K562 (cell line): ENCODE data around the gene MARCHF3. TPM values are rescaled to one million over a fixed set of nuclear protein-coding genes. Genes with fewer than 3 reads are reported as not detected.

Experiments used
- CHD4 ChIP-seq: fragments of 200-600 bp; sonication (generic); IDR thresholded peaks from 3 replicates; pipeline ENCODE4 v1.6.1; 2012; ENCODE audit warnings: low read depth, mild to moderate bottlenecking, mixed read lengths, low read length, inconsistent platforms; ENCODE audit not compliant: insufficient read depth, insufficient replicate concordance, poor library complexity, severe bottlenecking
- CUX1 ChIP-seq: fragments of 200-800 bp; sonication (Bioruptor generic); IDR thresholded peaks from 2 replicates; pipeline ENCODE4 v1.6.1; 2016; ENCODE audit warnings: missing genetic modification characterization, missing compliant biosample characterization
- CXXC5 ChIP-seq: fragments of 250-450 bp; sonication (Bioruptor Pico); IDR thresholded peaks from 2 replicates; pipeline ENCODE4 v1.8.0; 2022; ENCODE audit warnings: inconsistent platforms, mild to moderate bottlenecking, moderate library complexity
- ETV5 ChIP-seq: sonication (generic); formaldehyde crosslinking; IDR thresholded peaks from 2 replicates; pipeline ENCODE4 v1.4.0; 2020; ENCODE audit warnings: low read depth, mild to moderate bottlenecking, missing genetic modification reagents
- HES1 ChIP-seq: fragments of 450-650 bp; IDR thresholded peaks from 2 replicates; pipeline ENCODE4 v1.6.1; 2016; ENCODE audit warnings: low read depth, mild to moderate bottlenecking, moderate library complexity
- MAZ ChIP-seq, 2 experiments: fragments of 450-650 bp in 1 of 2; sonication (generic) in 1 of 2; formaldehyde crosslinking; IDR thresholded peaks in 1 of 2; conservative IDR thresholded peaks in 1 of 2; 2 replicates each; pipeline versions ENCODE4 v1.4.0 to v1.5.0; 2020; ENCODE audit warnings: mild to moderate bottlenecking in 1 of 2, missing genetic modification reagents in 1 of 2
- NR2F6 ChIP-seq: fragments of 450-650 bp; formaldehyde crosslinking; IDR thresholded peaks from 2 replicates; pipeline ENCODE4 v1.4.0; 2020; ENCODE audit warnings: mild to moderate bottlenecking
- OTX1 ChIP-seq: fragments of 450-650 bp; formaldehyde crosslinking; IDR thresholded peaks from 2 replicates; pipeline ENCODE4 v1.4.0; 2022; ENCODE audit warnings: mild to moderate bottlenecking
- SMARCA4 ChIP-seq: fragments of 450-650 bp; IDR thresholded peaks from 2 replicates; pipeline ENCODE4 v1.6.1; 2016
- SREBF2 ChIP-seq: sonication (generic); formaldehyde crosslinking; IDR thresholded peaks from 2 replicates; pipeline ENCODE4 v1.4.0; 2020; ENCODE audit warnings: mild to moderate bottlenecking, missing genetic modification reagents
- TAF15 ChIP-seq: fragments of 200-400 bp; formaldehyde crosslinking; IDR thresholded peaks from 2 replicates; pipeline ENCODE4 v1.6.1; 2017; ENCODE audit warnings: mild to moderate bottlenecking, low read depth, low read length, moderate library complexity
- ZNF134 ChIP-seq: fragments of 250-450 bp; sonication (Bioruptor Pico); conservative IDR thresholded peaks from 2 replicates; pipeline ENCODE4 v1.4.0; 2020
- ZNF140 ChIP-seq: fragments of 250-450 bp; sonication (Bioruptor Pico); IDR thresholded peaks from 2 replicates; pipeline ENCODE4 v1.8.0; 2021; ENCODE audit warnings: moderate library complexity, mild to moderate bottlenecking, inconsistent platforms
- ZNF512 ChIP-seq: IDR thresholded peaks from 2 replicates; pipeline ENCODE4 v1.6.1; 2016; ENCODE audit warnings: missing genetic modification characterization, missing compliant biosample characterization
- polyA plus RNA-seq, 8 experiments: library from polyadenylated mRNA; depleted of rRNA in 4 of 8; stranded (reverse) in 5 of 8; unstranded in 3 of 8; fragments of >200 nt; fragmentation: Nextera tagmentation in 2 of 8; fragmentation: Illumina TruSeq in 1 of 8; extraction: Ambion mirVana in 2 of 8; extraction: Trizol in 1 of 8; gene quantifications; 2 replicates each; pipeline versions ENCODE4 v1.2.1 to v1.2.3, GENCODE V29; 2011 to 2014; ENCODE audit warnings: inconsistent platforms in 1 of 8, missing spikeins in 1 of 8
- total RNA-seq, 7 experiments: library from RNA; depleted of rRNA in 6 of 7; stranded (reverse); fragments of >200 nt in 6 of 7; fragmentation: Illumina TruSeq in 2 of 7; extraction: Trizol in 2 of 7; gene quantifications; 2 replicates each; pipeline versions ENCODE4 v1.2.1 to v1.2.3, GENCODE V29; 2011 to 2021; ENCODE audit warnings: low replicate concordance in 1 of 7
- TF ChIP-seq, protein P1 (sequence below): fragments of 450-650 bp; formaldehyde crosslinking; IDR thresholded peaks from 2 replicates; pipeline ENCODE4 v1.4.0; 2022; ENCODE audit warnings: missing genetic modification characterization
- TF ChIP-seq, protein P2 (sequence below): fragments of 250-450 bp; sonication (Bioruptor Pico); IDR thresholded peaks from 2 replicates; pipeline ENCODE4 v1.4.0; 2020; ENCODE audit warnings: mild to moderate bottlenecking, moderate library complexity

MARCHF3 gene
- total and polyA plus RNA-seq, 9 of the 15 experiments (the other 6 are each of a cell fraction or from before 2014, with no cell fraction given): 5.6 to 37.4 (median 16.5) TPM

GRCh38 chr5:126884269-126884819, 146.0 kb downstream of the MARCHF3 start (continued):
- TF ChIP-seq ZNF512: no peak
- peak in 1 of 2 experiments; percentile 73; a peak in 2 of 4 replicates for TF ChIP-seq MAZ (CRISPR knock-in tag; conservative IDR thresholded peaks at IDR 0.05 in 1 of 2, IDR thresholded peaks at IDR 0.05 in 1 of 2)
- TF ChIP-seq HES1: peak; percentile 91
- TF ChIP-seq ZNF134 (CRISPR knock-in tag): no peak
- TF ChIP-seq, protein P1, sequence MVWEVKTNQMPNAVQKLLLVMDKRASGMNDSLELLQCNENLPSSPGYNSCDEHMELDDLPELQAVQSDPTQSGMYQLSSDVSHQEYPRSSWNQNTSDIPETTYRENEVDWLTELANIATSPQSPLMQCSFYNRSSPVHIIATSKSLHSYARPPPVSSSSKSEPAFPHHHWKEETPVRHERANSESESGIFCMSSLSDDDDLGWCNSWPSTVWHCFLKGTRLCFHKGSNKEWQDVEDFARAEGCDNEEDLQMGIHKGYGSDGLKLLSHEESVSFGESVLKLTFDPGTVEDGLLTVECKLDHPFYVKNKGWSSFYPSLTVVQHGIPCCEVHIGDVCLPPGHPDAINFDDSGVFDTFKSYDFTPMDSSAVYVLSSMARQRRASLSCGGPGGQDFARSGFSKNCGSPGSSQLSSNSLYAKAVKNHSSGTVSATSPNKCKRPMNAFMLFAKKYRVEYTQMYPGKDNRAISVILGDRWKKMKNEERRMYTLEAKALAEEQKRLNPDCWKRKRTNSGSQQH (CRISPR knock-in tag): 0 out of 2 replicates have a peak, but pooled peaks have one; percentile 14
- no peak for TF ChIP-seq TAF15
- no peak for TF ChIP-seq SREBF2 (CRISPR knock-in tag)
- TF ChIP-seq CHD4: no peak
- TF ChIP-seq, protein P2, sequence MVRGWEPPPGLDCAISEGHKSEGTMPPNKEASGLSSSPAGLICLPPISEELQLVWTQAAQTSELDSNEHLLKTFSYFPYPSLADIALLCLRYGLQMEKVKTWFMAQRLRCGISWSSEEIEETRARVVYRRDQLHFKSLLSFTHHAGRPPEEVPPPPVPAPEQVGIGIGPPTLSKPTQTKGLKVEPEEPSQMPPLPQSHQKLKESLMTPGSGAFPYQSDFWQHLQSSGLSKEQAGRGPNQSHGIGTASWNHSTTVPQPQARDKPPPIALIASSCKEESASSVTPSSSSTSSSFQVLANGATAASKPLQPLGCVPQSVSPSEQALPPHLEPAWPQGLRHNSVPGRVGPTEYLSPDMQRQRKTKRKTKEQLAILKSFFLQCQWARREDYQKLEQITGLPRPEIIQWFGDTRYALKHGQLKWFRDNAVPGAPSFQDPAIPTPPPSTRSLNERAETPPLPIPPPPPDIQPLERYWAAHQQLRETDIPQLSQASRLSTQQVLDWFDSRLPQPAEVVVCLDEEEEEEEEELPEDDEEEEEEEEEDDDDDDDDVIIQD: no peak
- no peak for TF ChIP-seq CUX1 (CRISPR knock-in tag)
- TF ChIP-seq ETV5 (CRISPR knock-in tag): peak; percentile 86
- 0 out of 2 replicates have a peak, but pooled peaks have one; percentile 15 for TF ChIP-seq OTX1
- TF ChIP-seq CXXC5 (CRISPR knock-in tag): peak; percentile 99
- TF ChIP-seq SMARCA4: peak; percentile 100
- TF ChIP-seq NR2F6: no peak
- TF ChIP-seq ZNF140 (CRISPR knock-in tag): no peak
